Calu3 (cell line): ENCODE data around the gene BEAN1. TPM values are rescaled to one million over a fixed set of nuclear protein-coding genes. Genes with fewer than 3 reads are reported as not detected.

Source experiments
- BruUV-seq: library from RNA; stranded (reverse); fragments of 400-500 nt; replicated peaks from 2 replicates; lab custom pipeline; 2021; lab: Mats Ljungman, UMichigan
- CTCF ChIA-PET: fragments of 300-600 bp; sonication (Branson Sonifier 250); formaldehyde crosslinking; loops from one replicate; lab custom pipeline; 2022; ENCODE audit warnings: antibody characterized with exemption; lab: Charles Lee
- DNase-seq: peaks from one replicate; pipeline ENCODE4 v3.0.0; 2022
- H3K27ac Mint-ChIP-seq: one replicate; pipeline ENCODE4 v1.8.0; 2022; ENCODE audit warnings: mixed read lengths; ENCODE audit not compliant: unreplicated experiment
- H3K27me3 Mint-ChIP-seq: one replicate; pipeline ENCODE4 v1.8.0; 2022; ENCODE audit warnings: mixed read lengths; ENCODE audit not compliant: unreplicated experiment
- H3K36me3 Mint-ChIP-seq: one replicate; pipeline ENCODE4 v1.8.0; 2022; ENCODE audit warnings: mild to moderate bottlenecking, moderate library complexity, mixed read lengths; ENCODE audit not compliant: insufficient read depth, unreplicated experiment
- H3K4me1 Mint-ChIP-seq: one replicate; pipeline ENCODE4 v1.8.0; 2022; ENCODE audit warnings: mild to moderate bottlenecking, low read depth, mixed read lengths; ENCODE audit not compliant: unreplicated experiment
- H3K4me3 Mint-ChIP-seq: one replicate; pipeline ENCODE4 v1.8.0; 2022; ENCODE audit warnings: mild to moderate bottlenecking, low read depth, moderate library complexity, mixed read lengths; ENCODE audit not compliant: unreplicated experiment
- H3K9me3 Mint-ChIP-seq: one replicate; pipeline ENCODE4 v1.8.0; 2022; ENCODE audit warnings: low read depth, mixed read lengths; ENCODE audit not compliant: unreplicated experiment
- intact Hi-C: fragments of 100-400 bp; cut with micrococcal nuclease; formaldehyde crosslinking; loops from one replicate; pipeline ENCODE4 v1.10.0; 2022; ENCODE audit not compliant: unreplicated experiment
- total RNA-seq: library from RNA; stranded (reverse); gene quantifications from 2 replicates; pipeline ENCODE4 v1.2.3, GENCODE V29; 2022
- TF ChIP-seq, protein P1 (sequence below): fragments of 200-600 bp; IDR thresholded peaks from one replicate; pipeline ENCODE4 v1.8.0; 2022; ENCODE audit warnings: antibody characterized with exemption; ENCODE audit not compliant: unreplicated experiment

BEAN1 gene
- total RNA-seq, 1 experiment from 2014 or later, result 3.1 TPM

DNA sequence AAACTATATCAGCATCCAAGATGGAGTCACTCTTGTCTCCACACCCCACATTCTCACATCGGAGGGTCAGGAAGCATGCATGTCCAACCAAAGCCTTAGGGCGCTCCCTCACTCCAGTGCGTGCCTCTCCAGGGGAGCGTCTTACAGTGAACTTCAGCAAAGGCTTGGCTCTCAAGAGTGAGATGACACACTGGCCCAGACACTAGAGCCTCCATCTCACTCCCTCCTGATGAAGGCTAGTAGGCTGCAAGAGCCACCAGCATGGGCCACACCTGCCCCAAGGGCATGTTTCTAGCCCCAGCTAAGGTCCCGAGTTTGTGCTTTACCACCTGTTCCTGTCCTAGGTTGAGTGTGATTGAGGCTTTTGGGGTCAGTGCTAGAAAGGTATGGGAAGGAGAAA lies 40.5 kb downstream of the BEAN1 start:
- BruUV-seq, result no TSS peak
- Mint-ChIP-seq H3K4me3 (no peak overlapping the region), H3K27ac (no peak overlapping the region), H3K9me3 (peaks cover 3% of the 10 kb centered on the region), H3K4me1 (no peaks in the 10 kb centered on the region), H3K36me3 (peaks cover 5% of the 10 kb centered on the region), H3K27me3 (peaks cover 43% of the 10 kb centered on the region)
- intact Hi-C loops, result no loop called here
- DNase-seq, result no peak
- CTCF ChIA-PET, result no interaction called here
- TF ChIP-seq, protein P1, sequence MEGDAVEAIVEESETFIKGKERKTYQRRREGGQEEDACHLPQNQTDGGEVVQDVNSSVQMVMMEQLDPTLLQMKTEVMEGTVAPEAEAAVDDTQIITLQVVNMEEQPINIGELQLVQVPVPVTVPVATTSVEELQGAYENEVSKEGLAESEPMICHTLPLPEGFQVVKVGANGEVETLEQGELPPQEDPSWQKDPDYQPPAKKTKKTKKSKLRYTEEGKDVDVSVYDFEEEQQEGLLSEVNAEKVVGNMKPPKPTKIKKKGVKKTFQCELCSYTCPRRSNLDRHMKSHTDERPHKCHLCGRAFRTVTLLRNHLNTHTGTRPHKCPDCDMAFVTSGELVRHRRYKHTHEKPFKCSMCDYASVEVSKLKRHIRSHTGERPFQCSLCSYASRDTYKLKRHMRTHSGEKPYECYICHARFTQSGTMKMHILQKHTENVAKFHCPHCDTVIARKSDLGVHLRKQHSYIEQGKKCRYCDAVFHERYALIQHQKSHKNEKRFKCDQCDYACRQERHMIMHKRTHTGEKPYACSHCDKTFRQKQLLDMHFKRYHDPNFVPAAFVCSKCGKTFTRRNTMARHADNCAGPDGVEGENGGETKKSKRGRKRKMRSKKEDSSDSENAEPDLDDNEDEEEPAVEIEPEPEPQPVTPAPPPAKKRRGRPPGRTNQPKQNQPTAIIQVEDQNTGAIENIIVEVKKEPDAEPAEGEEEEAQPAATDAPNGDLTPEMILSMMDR, result no peak

DNA sequence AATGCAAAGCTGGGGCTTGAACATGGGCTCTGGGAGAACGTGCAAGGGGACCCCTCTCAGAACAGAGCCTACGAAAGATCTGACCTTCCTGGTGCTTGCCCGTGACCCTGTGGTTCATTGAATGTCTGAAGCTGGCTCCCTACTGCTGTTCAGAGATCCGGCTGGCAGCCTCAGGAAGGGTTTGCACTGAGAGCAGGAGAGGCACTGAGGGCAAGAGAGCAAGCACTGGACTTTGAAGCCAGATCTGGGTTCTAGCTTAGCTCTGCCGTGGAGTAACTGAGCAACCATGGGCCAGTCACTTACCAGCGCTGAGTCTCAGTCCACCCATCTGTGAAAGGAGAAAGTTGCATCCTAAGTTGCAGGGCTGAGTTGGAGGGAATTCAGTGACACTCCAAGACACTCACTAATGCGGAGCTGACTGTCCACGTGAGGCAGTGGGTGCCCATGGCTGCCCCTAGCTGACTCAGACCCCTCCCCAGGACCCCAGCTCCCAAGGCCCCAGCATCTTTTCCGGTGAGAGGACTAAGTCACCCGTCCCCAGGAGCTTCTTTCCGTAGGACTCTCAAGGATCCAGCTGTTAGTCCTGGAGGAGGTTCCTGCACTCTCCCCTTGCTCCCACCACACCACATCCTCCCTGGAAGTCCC lies 41.3 kb downstream of the BEAN1 start:
- TF ChIP-seq, protein P1, result no peak
- Mint-ChIP-seq H3K9me3 (peaks cover 3% of the 10 kb centered on the region), H3K27me3 (peaks cover 35% of the 10 kb centered on the region), H3K4me1 (peaks cover under 1% of the 10 kb centered on the region), H3K36me3 (peaks cover 5% of the 10 kb centered on the region), H3K4me3 (no peak overlapping the region), H3K27ac (no peak overlapping the region)
- no TSS peak for BruUV-seq
- CTCF ChIA-PET, result no interaction called here
- intact Hi-C loops, result no loop called here
- no peak for DNase-seq

DNA sequence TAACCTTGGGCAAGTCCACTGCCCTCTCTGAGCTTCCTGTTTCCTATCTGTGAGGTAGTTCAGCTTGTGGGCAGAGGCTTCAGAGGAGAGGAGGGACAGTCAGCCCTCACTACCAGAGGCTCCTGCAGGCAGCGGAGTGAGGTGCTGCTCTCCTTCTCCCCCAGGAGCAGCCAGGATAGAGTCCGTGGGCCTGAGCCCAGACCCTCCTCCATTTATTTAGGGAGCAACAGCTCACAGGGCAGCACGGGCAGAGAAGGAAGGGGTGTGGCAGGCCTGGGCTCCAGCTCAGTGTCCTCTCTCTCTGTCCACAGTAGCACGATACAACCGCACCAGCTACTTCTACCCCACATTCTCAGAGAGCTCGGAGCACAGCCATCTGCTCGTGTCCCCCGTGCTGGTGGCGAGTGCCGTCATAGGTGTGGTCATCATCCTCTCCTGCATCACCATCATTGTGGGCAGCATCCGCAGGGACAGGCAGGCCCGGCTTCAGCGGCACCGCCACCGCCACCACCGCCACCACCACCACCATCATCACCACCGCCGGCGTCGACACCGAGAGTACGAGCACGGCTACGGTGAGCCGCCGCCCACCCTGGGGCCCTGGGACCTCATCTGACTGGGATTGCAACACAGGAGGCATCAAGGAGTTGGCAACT lies 42.3 kb downstream of the BEAN1 start:
- Mint-ChIP-seq H3K9me3 (peaks cover 3% of the 10 kb centered on the region), H3K27me3 (peaks cover 25% of the 10 kb centered on the region), H3K36me3 (peaks cover 11% of the 10 kb centered on the region), H3K4me3 (no peak overlapping the region), H3K27ac (no peak overlapping the region), H3K4me1 (peaks cover 10% of the 10 kb centered on the region)
- intact Hi-C loops, result no loop called here
- DNase-seq, result no peak
- no TSS peak for BruUV-seq
- TF ChIP-seq, protein P1, result no peak
- CTCF ChIA-PET, result no interaction called here

DNA sequence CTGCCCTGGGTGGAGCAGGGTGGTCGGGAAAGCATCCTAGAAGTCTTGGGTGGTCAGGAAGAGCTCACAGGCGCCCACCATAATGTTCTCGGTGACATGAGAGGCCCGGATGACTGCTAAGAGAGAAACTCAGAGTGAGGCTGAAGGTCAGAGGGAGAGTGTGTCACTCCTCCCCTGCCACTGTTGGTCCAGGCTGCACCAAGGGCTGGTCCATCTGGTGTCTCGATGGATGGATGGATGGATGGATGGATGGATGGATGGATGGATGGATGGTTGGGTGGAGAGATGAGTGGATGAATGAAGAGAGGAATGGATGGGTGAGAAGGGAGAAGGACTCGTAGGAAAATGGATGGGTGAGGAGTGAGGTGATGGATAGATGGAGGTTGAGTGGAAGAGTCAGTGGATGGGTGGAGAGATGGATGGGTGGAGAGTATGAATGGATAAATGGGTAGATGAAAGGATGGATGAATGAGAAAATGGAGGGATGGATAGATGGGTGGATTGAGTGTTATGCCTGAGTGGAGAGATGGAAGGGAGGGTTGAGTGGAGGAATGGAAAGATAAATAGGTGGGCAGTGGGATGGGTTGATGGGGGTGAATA lies 43.0 kb downstream of the BEAN1 start:
- no peak for DNase-seq
- Mint-ChIP-seq H3K4me3 (no peak overlapping the region), H3K27me3 (peaks cover 24% of the 10 kb centered on the region), H3K9me3 (peaks cover 3% of the 10 kb centered on the region), H3K4me1 (peaks cover 16% of the 10 kb centered on the region), H3K27ac (no peak overlapping the region), H3K36me3 (peaks cover 11% of the 10 kb centered on the region)
- TF ChIP-seq, protein P1, result no peak
- intact Hi-C loops, result no loop called here
- BruUV-seq, result no TSS peak
- CTCF ChIA-PET, result no interaction called here
